Neural progenitor cell (in vitro differentiated cells): ENCODE measurements around the gene ADA.

Source experiments
- EZH2 ChIP-seq: fragments of 200-600 bp; sonication (generic); IDR thresholded peaks from 2 replicates; pipeline ENCODE4 v1.6.1; 2017; ENCODE audit warnings: antibody characterized with exemption, mild to moderate bottlenecking, moderate library complexity
- TF ChIP-seq, protein P1 (sequence below): fragments of 200-600 bp; sonication (generic); IDR thresholded peaks from 2 replicates; pipeline ENCODE4 v1.5.1; 2017; ENCODE audit warnings: antibody characterized with exemption, mild to moderate bottlenecking

DNA sequence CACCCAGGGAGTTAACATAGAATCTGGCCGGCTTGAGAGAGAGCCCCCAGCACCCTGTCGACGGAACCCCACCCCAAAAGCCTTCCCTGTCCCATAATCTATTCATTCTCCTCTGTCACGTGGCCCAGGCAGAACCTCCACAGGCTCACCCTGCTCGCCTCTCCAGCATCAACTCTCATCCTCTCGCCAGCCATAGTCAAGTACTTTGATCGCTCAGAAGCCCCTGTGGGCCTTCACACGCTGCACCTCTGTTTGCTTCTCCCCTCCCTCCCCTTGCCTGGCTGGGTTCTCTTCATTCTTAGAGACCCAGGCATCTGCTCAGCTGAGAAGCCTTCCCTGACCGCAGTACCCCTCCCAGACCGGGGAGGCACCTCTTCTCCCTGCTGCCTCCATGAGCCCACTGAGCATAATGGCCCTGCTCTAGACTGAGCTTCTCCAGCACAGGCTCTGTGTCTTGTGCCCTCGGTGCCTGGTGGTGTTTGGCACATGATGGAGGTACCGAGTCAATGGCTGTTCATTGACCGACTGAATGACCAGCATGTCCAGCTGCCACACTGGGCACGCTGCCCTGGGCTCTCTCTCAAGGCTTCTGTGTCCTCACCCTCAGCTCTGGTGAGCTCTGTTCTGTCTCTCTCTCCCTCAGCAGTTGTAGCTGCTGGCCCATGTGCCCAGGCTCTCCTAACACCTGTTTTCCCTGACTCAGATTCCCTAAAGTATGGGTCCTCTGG lies 35.5 kb downstream of the ADA start:
- TF ChIP-seq, protein P1, sequence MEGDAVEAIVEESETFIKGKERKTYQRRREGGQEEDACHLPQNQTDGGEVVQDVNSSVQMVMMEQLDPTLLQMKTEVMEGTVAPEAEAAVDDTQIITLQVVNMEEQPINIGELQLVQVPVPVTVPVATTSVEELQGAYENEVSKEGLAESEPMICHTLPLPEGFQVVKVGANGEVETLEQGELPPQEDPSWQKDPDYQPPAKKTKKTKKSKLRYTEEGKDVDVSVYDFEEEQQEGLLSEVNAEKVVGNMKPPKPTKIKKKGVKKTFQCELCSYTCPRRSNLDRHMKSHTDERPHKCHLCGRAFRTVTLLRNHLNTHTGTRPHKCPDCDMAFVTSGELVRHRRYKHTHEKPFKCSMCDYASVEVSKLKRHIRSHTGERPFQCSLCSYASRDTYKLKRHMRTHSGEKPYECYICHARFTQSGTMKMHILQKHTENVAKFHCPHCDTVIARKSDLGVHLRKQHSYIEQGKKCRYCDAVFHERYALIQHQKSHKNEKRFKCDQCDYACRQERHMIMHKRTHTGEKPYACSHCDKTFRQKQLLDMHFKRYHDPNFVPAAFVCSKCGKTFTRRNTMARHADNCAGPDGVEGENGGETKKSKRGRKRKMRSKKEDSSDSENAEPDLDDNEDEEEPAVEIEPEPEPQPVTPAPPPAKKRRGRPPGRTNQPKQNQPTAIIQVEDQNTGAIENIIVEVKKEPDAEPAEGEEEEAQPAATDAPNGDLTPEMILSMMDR = no peak
- TF ChIP-seq EZH2 = no peak
